Activated CD4-positive, alpha-beta memory T cell treated with anti-CD3 and anti-CD28 coated beads for 36 hours (primary cell): ENCODE data around the gene KLF5. TPM values are rescaled to one million over a fixed set of nuclear protein-coding genes. Genes with fewer than 3 reads are reported as not detected.
"Not testable (repeated sequence)": the region's sequence is repeated elsewhere in the genome, so short reads cannot be mapped to it uniquely, and the experiment has no call there.

Experiments
- CTCF ChIA-PET: fragments of 350-600 bp; sonication (Branson Sonifier 250); formaldehyde crosslinking; loops from one replicate; lab custom pipeline; 2021; ENCODE audit warnings: antibody characterized with exemption, inconsistent platforms; lab: Charles Lee
- POLR2A ChIA-PET: fragments of 350-600 bp; sonication (Branson Sonifier 250); formaldehyde crosslinking; loops from one replicate; lab custom pipeline; 2021; ENCODE audit warnings: antibody characterized with exemption; lab: Charles Lee
- DNase-seq: peaks from one replicate; pipeline ENCODE4 v3.0.0-alpha.2; 2020
- H3K27ac Mint-ChIP-seq: one replicate; pipeline ENCODE4 v1.8.0; 2021; ENCODE audit warnings: mixed read lengths
- H3K27me3 Mint-ChIP-seq: one replicate; pipeline ENCODE4 v1.8.0; 2021; ENCODE audit warnings: mixed read lengths
- H3K36me3 Mint-ChIP-seq: one replicate; pipeline ENCODE4 v1.8.0; 2021; ENCODE audit warnings: mixed read lengths
- H3K4me1 Mint-ChIP-seq: one replicate; pipeline ENCODE4 v1.8.0; 2021; ENCODE audit warnings: low read depth, mixed read lengths
- H3K4me3 Mint-ChIP-seq: one replicate; pipeline ENCODE4 v1.8.0; 2021; ENCODE audit warnings: mild to moderate bottlenecking, mixed read lengths
- H3K9me3 Mint-ChIP-seq: one replicate; pipeline ENCODE4 v1.8.0; 2021; ENCODE audit warnings: mixed read lengths
- intact Hi-C: fragments of 100-400 bp; cut with micrococcal nuclease; formaldehyde crosslinking; loops from one replicate; pipeline ENCODE4 v1.15.1; 2023
- total RNA-seq, 2 experiments: library from RNA; stranded (reverse); gene quantifications; one replicate each; pipeline ENCODE4 v1.2.3, GENCODE V29; 2021

KLF5 gene
- total RNA-seq, 2 experiments from 2014 or later, result 3.3 to 4.2 TPM

- no peak for DNase-seq
- Mint-ChIP-seq H3K4me1 (peaks cover 8% of the 10 kb centered on the region), H3K9me3 (peaks cover 6% of the 10 kb centered on the region), H3K4me3 (no peak overlapping the region), H3K27me3 (no peaks in the 10 kb centered on the region), H3K36me3 (no peaks in the 10 kb centered on the region), H3K27ac (no peak overlapping the region)
- POLR2A ChIA-PET, result no interaction called here
- CTCF ChIA-PET, result no interaction called here
- intact Hi-C loops, result no loop called here
Observed at GRCh38 chr13:73092829-73093228, 34.0 kb downstream of the KLF5 start.

- H3K27ac Mint-ChIP-seq, result no peak overlapping the region
- H3K4me1 Mint-ChIP-seq, result no peaks in the 10 kb centered on the region
- DNase-seq, result no peak
- peaks cover 1% of the 10 kb centered on the region for H3K36me3 Mint-ChIP-seq
- ChIA-PET CTCF (no interaction called here), POLR2A (no interaction called here)
- intact Hi-C loops, result no loop called here
- H3K4me3 Mint-ChIP-seq, result no peak overlapping the region
- no peaks in the 10 kb centered on the region for H3K27me3 Mint-ChIP-seq
- H3K9me3 Mint-ChIP-seq, result no peaks in the 10 kb centered on the region
Observed at GRCh38 chr13:73096173-73096572, 37.4 kb downstream of the KLF5 start.

GRCh38 chr13:73096638-73097037 is 37.8 kb downstream of the KLF5 start:
- Mint-ChIP-seq H3K27ac (no peak overlapping the region), H3K36me3 (peaks cover 1% of the 10 kb centered on the region), H3K4me3 (no peak overlapping the region), H3K27me3 (no peaks in the 10 kb centered on the region), H3K9me3 (no peaks in the 10 kb centered on the region), H3K4me1 (no peaks in the 10 kb centered on the region)
- POLR2A ChIA-PET, result no interaction called here
- CTCF ChIA-PET, result no interaction called here
- intact Hi-C loops, result no loop called here
- DNase-seq, result no peak

GRCh38 chr13:73100781-73101180 is 42.0 kb downstream of the KLF5 start:
- H3K9me3 Mint-ChIP-seq, H3K27me3 Mint-ChIP-seq, POLR2A ChIA-PET, H3K4me1 Mint-ChIP-seq, DNase-seq, intact Hi-C loops, H3K27ac Mint-ChIP-seq, H3K4me3 Mint-ChIP-seq, H3K36me3 Mint-ChIP-seq: not testable (repeated sequence)
- CTCF ChIA-PET, result interaction anchor here (0.8 kb wide), 1 partner anchor 105 kb away, joined by 3 read pairs; no protein-coding TSS in a partner anchor

- Mint-ChIP-seq H3K4me3 (no peak overlapping the region), H3K36me3 (peaks cover 1% of the 10 kb centered on the region), H3K27ac (no peak overlapping the region), H3K27me3 (no peaks in the 10 kb centered on the region), H3K4me1 (no peaks in the 10 kb centered on the region), H3K9me3 (no peaks in the 10 kb centered on the region)
- intact Hi-C loops, result no loop called here
- POLR2A ChIA-PET, result no interaction called here
- CTCF ChIA-PET, result interaction anchor here (0.8 kb wide), 1 partner anchor 106 kb away, joined by 3 read pairs; no protein-coding TSS in a partner anchor
- DNase-seq, result no peak
Observed at GRCh38 chr13:73101351-73102007, 42.7 kb downstream of the KLF5 start.

GRCh38 chr13:73103238-73103637 is 44.4 kb downstream of the KLF5 start:
- intact Hi-C loops, result no loop called here
- no peak for DNase-seq
- ChIA-PET POLR2A (no interaction called here), CTCF (no interaction called here)
- no peak overlapping the region for H3K4me3 Mint-ChIP-seq
- H3K27me3 Mint-ChIP-seq, result no peaks in the 10 kb centered on the region
- H3K9me3 Mint-ChIP-seq, result no peaks in the 10 kb centered on the region
- peaks cover 1% of the 10 kb centered on the region for H3K36me3 Mint-ChIP-seq
- no peak overlapping the region for H3K27ac Mint-ChIP-seq
- no peaks in the 10 kb centered on the region for H3K4me1 Mint-ChIP-seq

GRCh38 chr13:73106513-73107178 is 47.8 kb downstream of the KLF5 start:
- no peaks in the 10 kb centered on the region for H3K36me3 Mint-ChIP-seq
- POLR2A ChIA-PET, result no interaction called here
- CTCF ChIA-PET, result no interaction called here
- no peaks in the 10 kb centered on the region for H3K9me3 Mint-ChIP-seq
- no peaks in the 10 kb centered on the region for H3K4me1 Mint-ChIP-seq
- intact Hi-C loops, result no loop called here
- no peak for DNase-seq
- H3K4me3 Mint-ChIP-seq, result no peak overlapping the region
- H3K27ac Mint-ChIP-seq, result no peak overlapping the region
- H3K27me3 Mint-ChIP-seq, result no peaks in the 10 kb centered on the region

GRCh38 chr13:73107481-73107880 is 48.7 kb downstream of the KLF5 start:
- no peaks in the 10 kb centered on the region for H3K36me3 Mint-ChIP-seq
- H3K9me3 Mint-ChIP-seq, result no peaks in the 10 kb centered on the region
- DNase-seq, result no peak
- no peaks in the 10 kb centered on the region for H3K4me1 Mint-ChIP-seq
- ChIA-PET POLR2A (no interaction called here), CTCF (no interaction called here)
- intact Hi-C loops, result no loop called here
- no peak overlapping the region for H3K4me3 Mint-ChIP-seq
- H3K27me3 Mint-ChIP-seq, result no peaks in the 10 kb centered on the region
- H3K27ac Mint-ChIP-seq, result no peak overlapping the region

GRCh38 chr13:73107970-73108369 is 49.2 kb downstream of the KLF5 start:
- Mint-ChIP-seq H3K4me1 (no peaks in the 10 kb centered on the region), H3K9me3 (no peaks in the 10 kb centered on the region), H3K4me3 (no peak overlapping the region), H3K27ac (no peak overlapping the region), H3K36me3 (no peaks in the 10 kb centered on the region), H3K27me3 (no peaks in the 10 kb centered on the region)
- intact Hi-C loops, result no loop called here
- DNase-seq, result no peak
- CTCF ChIA-PET, result no interaction called here
- POLR2A ChIA-PET, result no interaction called here

GRCh38 chr13:73109288-73109899 is 50.6 kb downstream of the KLF5 start:
- CTCF ChIA-PET, result no interaction called here
- no peaks in the 10 kb centered on the region for H3K27me3 Mint-ChIP-seq
- POLR2A ChIA-PET, result no interaction called here
- no peak for DNase-seq
- H3K36me3 Mint-ChIP-seq, result no peaks in the 10 kb centered on the region
- no peaks in the 10 kb centered on the region for H3K4me1 Mint-ChIP-seq
- H3K9me3 Mint-ChIP-seq, result no peaks in the 10 kb centered on the region
- intact Hi-C loops, result no loop called here
- H3K4me3 Mint-ChIP-seq, result no peak overlapping the region
- no peak overlapping the region for H3K27ac Mint-ChIP-seq

- intact Hi-C loops, result no loop called here
- Mint-ChIP-seq H3K4me3 (no peak overlapping the region), H3K36me3 (no peaks in the 10 kb centered on the region), H3K4me1 (no peaks in the 10 kb centered on the region), H3K9me3 (no peaks in the 10 kb centered on the region), H3K27me3 (no peaks in the 10 kb centered on the region), H3K27ac (no peak overlapping the region)
- CTCF ChIA-PET, result no interaction called here
- no peak for DNase-seq
- POLR2A ChIA-PET, result no interaction called here
Observed at GRCh38 chr13:73109969-73110368, 51.2 kb downstream of the KLF5 start.

GRCh38 chr13:73110814-73111213 is 52.0 kb downstream of the KLF5 start:
- H3K9me3 Mint-ChIP-seq, result no peaks in the 10 kb centered on the region
- no peaks in the 10 kb centered on the region for H3K36me3 Mint-ChIP-seq
- H3K4me1 Mint-ChIP-seq, result no peaks in the 10 kb centered on the region
- POLR2A ChIA-PET, result interaction anchor here (0.7 kb wide), 1 partner anchor 1237 kb away, joined by 4 read pairs; no protein-coding TSS in a partner anchor
- no peak overlapping the region for H3K4me3 Mint-ChIP-seq
- DNase-seq, result no peak
- H3K27me3 Mint-ChIP-seq, result no peaks in the 10 kb centered on the region
- H3K27ac Mint-ChIP-seq, result no peak overlapping the region
- CTCF ChIA-PET, result no interaction called here
- intact Hi-C loops, result no loop called here
